SU-DHL-6 (cell line): Measurements from ENCODE around the gene SLC6A20.

Source experiments
- CTCF ChIP-seq: fragments of 200-600 bp; sonication (generic); IDR thresholded peaks from one replicate; pipeline ENCODE4 v1.5.1; 2017; ENCODE audit warnings: antibody characterized with exemption, mild to moderate bottlenecking, low read length, moderate library complexity; ENCODE audit not compliant: insufficient read depth, poor library complexity, severe bottlenecking
- EZH2phosphoT487 ChIP-seq: fragments of 200-600 bp; sonication (generic), shearing (Covaris generic); conservative IDR thresholded peaks from 2 replicates; pipeline ENCODE4 v1.6.1; 2018; ENCODE audit warnings: mild to moderate bottlenecking, antibody characterized with exemption, low read length, moderate library complexity, mixed read lengths

GRCh38 chr3:45759851-45760250 lies 36.5 kb downstream of the SLC6A20 start:
- TF ChIP-seq CTCF (no peak), EZH2phosphoT487 (no peak)
